Measurements from ENCODE around the gene SLK.

The SLK gene

DNA sequence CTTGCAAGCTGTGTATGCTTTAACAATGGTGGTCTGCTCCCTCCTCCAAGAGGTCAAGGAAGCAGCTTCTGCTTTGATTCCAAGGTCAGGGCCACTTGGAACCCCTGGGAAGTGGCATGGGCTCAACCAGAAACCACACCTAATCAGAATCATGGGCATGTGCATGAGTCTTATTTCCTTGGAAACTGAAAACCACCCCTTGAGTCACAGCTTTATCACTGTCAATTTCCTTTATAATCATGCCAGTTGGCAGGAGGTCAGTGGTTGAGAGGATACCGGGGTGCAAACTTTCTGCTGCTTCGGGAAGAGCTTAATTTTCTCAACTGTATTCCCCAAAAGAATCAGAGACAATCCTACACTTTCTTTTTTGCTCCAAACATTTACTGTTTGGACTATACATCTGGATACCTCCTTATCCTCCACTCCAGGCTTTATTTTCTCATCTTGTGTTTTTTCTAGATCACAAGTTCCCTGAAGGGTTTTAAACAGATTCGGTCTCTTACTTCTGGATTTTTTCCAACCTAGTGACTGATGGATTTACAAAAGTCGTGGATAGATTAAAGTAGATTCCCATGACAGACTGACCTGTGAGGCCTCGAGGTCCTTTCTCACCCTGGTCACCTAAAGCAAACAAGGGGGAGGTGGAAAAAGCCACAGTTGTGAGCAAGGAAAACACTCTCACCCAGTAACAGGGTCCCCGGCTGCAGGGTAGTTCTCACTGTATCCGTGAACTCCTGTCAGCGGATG is 82.7 kb downstream of the SLK start:
- no peak for DNase-seq (ENCODE audit: low read depth in 1 of 2, low spot score in 1 of 2)

DNA sequence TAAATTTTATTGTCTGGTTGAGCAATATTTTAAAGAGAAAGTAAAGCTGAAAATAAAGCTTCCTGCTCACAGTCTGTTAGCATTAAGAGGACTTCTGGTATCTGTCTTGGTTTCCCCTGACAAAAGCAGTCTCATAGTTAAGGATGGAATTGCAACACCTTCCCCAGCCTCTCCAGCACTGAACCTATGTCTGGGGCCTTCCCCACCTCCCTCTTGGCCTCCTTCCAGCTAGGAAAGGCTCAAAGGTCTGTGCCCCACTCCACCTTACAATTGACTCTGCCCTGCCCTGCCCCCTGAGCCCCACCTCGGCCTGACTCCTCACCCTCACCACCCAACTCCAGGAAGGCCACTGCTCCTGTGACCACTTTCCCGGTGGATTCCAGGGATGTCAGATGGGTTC is 85.5 kb downstream of the SLK start:
- DNase-seq (ENCODE audit: low read depth in 1 of 2, low spot score in 1 of 2): no peak

DNA sequence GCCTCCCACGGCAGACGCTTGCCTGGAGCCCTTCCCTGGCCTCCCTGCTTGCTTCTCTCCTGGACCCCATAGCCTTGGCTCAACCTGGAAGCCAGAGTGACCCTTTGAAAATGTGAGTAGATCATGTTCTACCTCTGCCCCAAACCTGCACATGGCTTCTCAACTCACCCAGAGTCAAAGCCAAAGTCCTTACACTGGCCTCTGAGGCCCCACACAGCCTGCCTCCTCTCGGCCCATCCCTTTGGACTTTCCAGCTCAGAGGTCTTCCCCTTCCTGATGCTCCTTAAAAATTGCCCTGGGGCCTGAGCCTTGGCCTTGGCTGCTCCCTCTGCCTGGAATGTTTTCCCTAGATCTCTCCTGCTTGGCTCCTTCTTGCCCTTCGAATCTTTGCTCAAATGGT is 86.3 kb downstream of the SLK start:
- DNase-seq (ENCODE audit: low read depth in 1 of 2, low spot score in 1 of 2): no peak

DNA sequence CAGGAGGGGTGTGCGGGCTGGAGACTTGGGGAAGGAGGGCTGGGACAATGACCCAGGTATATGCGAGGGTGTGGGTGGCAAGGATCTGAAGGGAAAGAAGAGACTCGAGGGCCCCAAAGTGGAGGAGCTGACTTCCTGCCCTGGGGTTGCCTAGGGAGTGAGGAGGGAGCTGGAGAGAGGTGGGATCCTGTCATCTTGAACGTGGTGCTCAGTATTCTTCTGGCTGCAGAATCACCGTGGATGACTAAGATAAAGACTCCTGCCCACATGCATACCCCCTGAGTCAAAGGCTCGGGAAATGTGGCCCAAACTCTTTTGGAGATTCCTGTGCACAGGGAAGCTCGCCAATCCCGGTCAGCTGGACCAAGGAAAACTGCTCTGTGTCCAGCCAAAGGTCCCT is 87.5 kb downstream of the SLK start:
- DNase-seq (ENCODE audit: low read depth in 1 of 2, low spot score in 1 of 2): no peak

GRCh38 chr10:104056619-104057273 is 89.8 kb downstream of the SLK start:
- DNase-seq (ENCODE audit: low read depth in 1 of 2, low spot score in 1 of 2): no peak

DNA sequence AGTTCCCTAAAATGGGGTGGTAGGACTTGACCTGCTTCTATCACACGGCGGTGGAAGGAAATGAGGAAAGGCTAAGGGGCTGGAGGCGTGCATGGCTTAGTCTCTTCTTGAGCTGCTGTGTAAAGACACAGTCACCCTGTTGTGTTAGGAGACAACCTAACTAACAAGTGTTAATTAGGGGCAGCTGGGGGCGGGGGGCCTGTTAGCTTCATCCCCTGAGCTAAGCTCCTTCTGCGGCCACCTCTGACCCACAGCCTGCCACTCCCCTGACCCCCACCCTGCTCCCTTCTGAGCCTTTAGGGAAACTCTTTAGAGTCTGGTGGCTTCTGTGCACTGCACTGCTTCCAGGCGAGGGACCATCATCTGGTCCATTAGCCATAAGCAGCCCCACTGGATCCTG is 90.8 kb downstream of the SLK start:
- no peak for DNase-seq (ENCODE audit: low read depth in 1 of 2, low spot score in 1 of 2)

GRCh38 chr10:104059364-104059763 is 92.4 kb downstream of the SLK start:
- no peak for DNase-seq (ENCODE audit: low read depth in 1 of 2, low spot score in 1 of 2)

- DNase-seq (ENCODE audit: low read depth in 1 of 2, low spot score in 1 of 2): no peak
Observed at GRCh38 chr10:104061196-104061595, 94.3 kb downstream of the SLK start.

DNA sequence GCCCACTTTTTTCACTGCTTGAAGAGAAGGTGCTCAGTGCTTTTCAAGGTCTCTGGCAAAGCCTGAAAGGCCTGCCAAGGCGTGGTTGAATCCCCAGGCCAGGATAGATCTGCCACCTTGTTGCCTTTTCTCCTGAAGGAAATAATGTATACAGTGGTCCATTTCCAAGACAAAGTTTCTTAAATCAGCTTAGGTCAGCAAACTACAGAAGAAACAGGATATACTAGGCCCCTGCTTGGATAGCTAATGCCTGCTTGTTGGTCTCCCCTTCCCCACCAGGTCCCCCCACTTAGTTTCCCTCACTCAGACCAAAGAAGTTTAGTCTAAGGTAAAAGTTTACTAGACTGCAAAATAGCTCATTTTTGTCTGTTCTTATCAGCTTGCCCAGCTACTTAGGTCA is 98.8 kb downstream of the SLK start:
- DNase-seq (ENCODE audit: low read depth in 1 of 2, low spot score in 1 of 2): no peak

GRCh38 chr10:104066945-104067344 is 100.0 kb downstream of the SLK start:
- no peak for DNase-seq (ENCODE audit: low read depth in 1 of 2, low spot score in 1 of 2)

DNA sequence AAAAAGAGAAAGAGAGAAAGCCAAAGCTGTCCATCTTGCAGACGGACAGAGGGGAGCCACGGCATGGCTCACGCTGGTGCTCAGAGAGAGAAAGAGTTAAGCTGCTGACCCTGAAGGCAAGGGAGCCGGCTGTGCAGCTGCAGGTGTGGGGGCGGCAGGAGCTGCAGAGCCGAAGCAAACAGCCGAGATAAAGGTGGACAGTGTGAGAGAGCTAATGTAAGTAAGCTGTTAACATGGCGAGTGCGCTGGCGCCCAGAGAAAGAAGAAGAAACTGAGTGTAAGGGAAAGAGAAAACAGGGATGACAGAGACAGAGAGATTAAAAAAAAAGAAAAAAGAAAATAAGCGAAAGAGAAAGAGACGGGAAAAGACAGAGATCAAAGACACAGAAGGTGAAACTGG is 100.6 kb downstream of the SLK start:
- no peak for DNase-seq (ENCODE audit: low read depth in 1 of 2, low spot score in 1 of 2)

DNA sequence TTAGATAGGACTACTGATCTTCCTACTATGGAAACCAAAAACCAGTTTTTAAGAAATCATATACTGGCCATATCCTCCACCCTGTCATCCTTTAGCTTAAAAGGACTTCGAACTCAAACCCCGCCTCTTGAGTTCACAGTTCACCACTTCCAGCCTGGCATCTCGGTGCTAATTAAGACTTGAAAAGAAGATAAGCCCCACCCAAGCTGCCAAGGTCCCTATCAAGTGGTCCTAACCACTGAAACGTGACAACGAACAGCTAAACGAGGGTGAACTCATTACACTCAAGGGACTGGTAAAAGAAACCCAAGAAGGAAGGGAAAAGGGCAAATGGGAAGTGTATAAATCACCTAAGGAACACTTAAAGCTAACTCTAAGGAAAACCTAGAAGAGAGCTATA is 102.7 kb downstream of the SLK start:
- DNase-seq (ENCODE audit: low read depth in 1 of 2, low spot score in 1 of 2): no peak

GRCh38 chr10:104072786-104073185 is 105.8 kb downstream of the SLK start:
- DNase-seq (ENCODE audit: low read depth in 1 of 2, low spot score in 1 of 2): no peak

- DNase-seq (ENCODE audit: low read depth in 1 of 2, low spot score in 1 of 2): no peak
Observed at GRCh38 chr10:104074505-104074904, 107.6 kb downstream of the SLK start.

DNA sequence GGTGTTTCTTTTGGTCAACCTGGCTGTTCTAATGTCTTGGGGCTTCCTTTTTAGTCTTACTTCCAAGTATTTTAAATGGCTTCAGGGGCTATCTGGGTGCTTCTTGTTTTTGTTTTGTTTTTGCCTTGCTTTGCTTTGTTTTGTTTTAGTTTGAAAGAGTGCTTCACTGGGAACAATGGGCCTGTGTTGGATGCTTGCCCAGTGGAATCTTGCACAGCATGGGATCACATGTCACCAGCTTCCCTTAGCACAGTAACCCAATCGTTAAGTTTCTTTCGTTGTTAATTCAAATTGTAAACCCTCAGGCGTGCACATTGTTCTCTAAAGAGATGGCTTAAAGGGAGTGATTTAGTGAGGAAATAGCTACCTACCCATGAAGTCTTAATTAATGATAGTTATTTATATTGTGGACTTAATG is 109.8 kb downstream of the SLK start:
- no peak for DNase-seq (ENCODE audit: low read depth in 1 of 2, low spot score in 1 of 2)

- DNase-seq (ENCODE audit: low read depth in 1 of 2, low spot score in 1 of 2): no peak
Observed at GRCh38 chr10:104077247-104077646, 110.3 kb downstream of the SLK start.

DNA sequence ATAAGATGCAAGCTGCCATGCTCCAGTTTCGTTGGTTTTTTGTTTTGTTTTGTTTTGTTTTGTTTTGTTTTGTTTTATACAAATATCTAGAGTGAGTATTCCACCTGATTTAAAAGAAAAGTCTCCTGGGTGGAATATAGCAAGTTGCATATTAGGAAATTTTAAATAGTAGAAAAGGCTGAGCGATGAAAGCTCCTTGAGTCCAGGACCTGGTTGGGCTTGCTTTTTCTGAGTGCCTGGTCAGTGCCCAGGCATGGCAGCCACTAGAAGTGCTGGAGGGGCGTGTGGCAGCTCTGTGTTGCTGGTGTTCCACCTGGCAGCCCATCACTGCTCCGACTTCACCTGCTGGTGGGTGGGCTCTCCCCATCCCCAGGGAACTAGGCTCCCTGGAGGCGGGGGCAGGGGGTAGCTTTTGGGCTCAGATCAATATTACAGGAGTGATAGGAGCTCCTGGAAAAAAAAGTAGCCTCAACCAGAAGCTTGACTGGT is 110.8 kb downstream of the SLK start:
- no peak for DNase-seq (ENCODE audit: low read depth in 1 of 2, low spot score in 1 of 2)

Data from activated T-helper 1 cell treated with anti-CD3 and anti-CD28 coated beads, Interleukin-2, amount 50 U/mL, for 16 hours (primary cell).